ENCODE measurements around the gene FGF21. TPM values are rescaled to one million over a fixed set of nuclear protein-coding genes. Genes with fewer than 3 reads are reported as not detected.

The FGF21 gene
- total and polyA plus RNA-seq, 10 of the 15 experiments (the other 5 are each of a cell fraction or from before 2014, with no cell fraction given): not detected

DNA sequence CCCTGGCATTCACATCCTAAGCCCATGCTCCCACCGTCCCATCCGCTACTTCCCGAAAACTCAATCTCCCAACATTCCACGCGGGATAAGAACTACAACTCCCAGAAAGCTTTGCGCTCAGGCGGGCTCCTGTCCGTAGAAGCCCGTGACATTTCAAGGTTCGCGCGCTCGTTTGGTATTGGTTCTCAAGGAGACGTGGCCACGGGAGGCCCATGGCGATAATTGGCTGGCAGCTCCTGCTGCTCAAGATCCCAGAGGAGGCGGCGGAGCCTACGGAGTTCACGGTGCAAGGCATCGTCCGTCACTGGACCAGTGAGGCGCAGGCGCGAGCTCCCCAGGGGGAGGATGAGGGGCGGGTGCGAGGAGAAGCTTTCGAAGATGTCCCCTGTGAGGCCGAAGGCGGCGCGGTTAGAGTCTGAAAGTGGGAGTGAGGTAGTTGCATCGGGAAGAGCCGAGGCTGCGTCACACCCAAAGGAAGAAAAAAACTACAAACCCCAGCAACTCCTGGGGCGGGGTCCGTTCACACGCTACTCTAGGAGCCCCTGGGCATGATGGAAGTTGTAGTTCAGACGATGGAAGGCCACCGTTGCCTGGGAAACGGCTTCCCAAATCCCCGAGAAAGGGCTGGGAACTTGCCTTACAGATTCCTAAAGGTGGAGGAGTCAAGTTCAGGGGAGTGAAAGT lies 34.6 kb upstream of the FGF21 start:
- SMC1A ChIA-PET (ENCODE audit: uncharacterized antibody, unreplicated experiment): interaction anchor here (0.8 to 1.3 kb wide), 4 partner anchors 18 to 273 kb away, joined by 3 to 4 read pairs (median 3); partner anchors contain the start of gene RUVBL2
- intact Hi-C loops (cut with micrococcal nuclease; ENCODE audit: unreplicated experiment): no loop called here
- no peak for TF ChIP-seq TCF7 (IDR thresholded peaks at IDR 0.05; ENCODE audit: borderline replicate concordance)
- 0 out of 2 replicates have a peak, but pooled peaks have one; percentile 48 for TF ChIP-seq RB1 (IDR thresholded peaks at IDR 0.05; ENCODE audit: borderline replicate concordance)
- peak; percentile 73 for TF ChIP-seq RAD51 (IDR thresholded peaks at IDR 0.05)
- TF ChIP-seq TCF3 (IDR thresholded peaks at IDR 0.05; ENCODE audit: borderline replicate concordance, insufficient read depth, low read depth, low read length): no peak
- TF ChIP-seq, protein P1, sequence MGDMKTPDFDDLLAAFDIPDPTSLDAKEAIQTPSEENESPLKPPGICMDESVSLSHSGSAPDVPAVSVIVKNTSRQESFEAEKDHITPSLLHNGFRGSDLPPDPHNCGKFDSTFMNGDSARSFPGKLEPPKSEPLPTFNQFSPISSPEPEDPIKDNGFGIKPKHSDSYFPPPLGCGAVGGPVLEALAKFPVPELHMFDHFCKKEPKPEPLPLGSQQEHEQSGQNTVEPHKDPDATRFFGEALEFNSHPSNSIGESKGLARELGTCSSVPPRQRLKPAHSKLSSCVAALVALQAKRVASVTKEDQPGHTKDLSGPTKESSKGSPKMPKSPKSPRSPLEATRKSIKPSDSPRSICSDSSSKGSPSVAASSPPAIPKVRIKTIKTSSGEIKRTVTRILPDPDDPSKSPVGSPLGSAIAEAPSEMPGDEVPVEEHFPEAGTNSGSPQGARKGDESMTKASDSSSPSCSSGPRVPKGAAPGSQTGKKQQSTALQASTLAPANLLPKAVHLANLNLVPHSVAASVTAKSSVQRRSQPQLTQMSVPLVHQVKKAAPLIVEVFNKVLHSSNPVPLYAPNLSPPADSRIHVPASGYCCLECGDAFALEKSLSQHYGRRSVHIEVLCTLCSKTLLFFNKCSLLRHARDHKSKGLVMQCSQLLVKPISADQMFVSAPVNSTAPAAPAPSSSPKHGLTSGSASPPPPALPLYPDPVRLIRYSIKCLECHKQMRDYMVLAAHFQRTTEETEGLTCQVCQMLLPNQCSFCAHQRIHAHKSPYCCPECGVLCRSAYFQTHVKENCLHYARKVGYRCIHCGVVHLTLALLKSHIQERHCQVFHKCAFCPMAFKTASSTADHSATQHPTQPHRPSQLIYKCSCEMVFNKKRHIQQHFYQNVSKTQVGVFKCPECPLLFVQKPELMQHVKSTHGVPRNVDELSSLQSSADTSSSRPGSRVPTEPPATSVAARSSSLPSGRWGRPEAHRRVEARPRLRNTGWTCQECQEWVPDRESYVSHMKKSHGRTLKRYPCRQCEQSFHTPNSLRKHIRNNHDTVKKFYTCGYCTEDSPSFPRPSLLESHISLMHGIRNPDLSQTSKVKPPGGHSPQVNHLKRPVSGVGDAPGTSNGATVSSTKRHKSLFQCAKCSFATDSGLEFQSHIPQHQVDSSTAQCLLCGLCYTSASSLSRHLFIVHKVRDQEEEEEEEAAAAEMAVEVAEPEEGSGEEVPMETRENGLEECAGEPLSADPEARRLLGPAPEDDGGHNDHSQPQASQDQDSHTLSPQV (IDR thresholded peaks at IDR 0.05): no peak
- TF ChIP-seq BRCA1 (IDR thresholded peaks at IDR 0.05; ENCODE audit: low read depth, low read length): no peak
- TF ChIP-seq NFIC (IDR thresholded peaks at IDR 0.05; ENCODE audit: low read depth, low read length): no peak
- TF ChIP-seq SREBF2 (IDR thresholded peaks at IDR 0.05; ENCODE audit: low read length): no peak; the same call in 1 of the 2 replicates
- TF ChIP-seq, protein P2, sequence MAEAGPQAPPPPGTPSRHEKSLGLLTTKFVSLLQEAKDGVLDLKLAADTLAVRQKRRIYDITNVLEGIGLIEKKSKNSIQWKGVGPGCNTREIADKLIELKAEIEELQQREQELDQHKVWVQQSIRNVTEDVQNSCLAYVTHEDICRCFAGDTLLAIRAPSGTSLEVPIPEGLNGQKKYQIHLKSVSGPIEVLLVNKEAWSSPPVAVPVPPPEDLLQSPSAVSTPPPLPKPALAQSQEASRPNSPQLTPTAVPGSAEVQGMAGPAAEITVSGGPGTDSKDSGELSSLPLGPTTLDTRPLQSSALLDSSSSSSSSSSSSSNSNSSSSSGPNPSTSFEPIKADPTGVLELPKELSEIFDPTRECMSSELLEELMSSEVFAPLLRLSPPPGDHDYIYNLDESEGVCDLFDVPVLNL (IDR thresholded peaks at IDR 0.05; ENCODE audit: low read depth, low read length): peak; percentile 100
- TF ChIP-seq SIX5 (IDR thresholded peaks at IDR 0.05; ENCODE audit: low read depth, low read length, severe bottlenecking): peak; percentile 99
- TF ChIP-seq, protein P3, sequence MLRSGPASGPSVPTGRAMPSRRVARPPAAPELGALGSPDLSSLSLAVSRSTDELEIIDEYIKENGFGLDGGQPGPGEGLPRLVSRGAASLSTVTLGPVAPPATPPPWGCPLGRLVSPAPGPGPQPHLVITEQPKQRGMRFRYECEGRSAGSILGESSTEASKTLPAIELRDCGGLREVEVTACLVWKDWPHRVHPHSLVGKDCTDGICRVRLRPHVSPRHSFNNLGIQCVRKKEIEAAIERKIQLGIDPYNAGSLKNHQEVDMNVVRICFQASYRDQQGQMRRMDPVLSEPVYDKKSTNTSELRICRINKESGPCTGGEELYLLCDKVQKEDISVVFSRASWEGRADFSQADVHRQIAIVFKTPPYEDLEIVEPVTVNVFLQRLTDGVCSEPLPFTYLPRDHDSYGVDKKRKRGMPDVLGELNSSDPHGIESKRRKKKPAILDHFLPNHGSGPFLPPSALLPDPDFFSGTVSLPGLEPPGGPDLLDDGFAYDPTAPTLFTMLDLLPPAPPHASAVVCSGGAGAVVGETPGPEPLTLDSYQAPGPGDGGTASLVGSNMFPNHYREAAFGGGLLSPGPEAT (IDR thresholded peaks at IDR 0.05; ENCODE audit: low read depth): peak; percentile 24; the same call in 1 of the 2 replicates
- TF ChIP-seq SUPT20H (IDR thresholded peaks at IDR 0.05; ENCODE audit: borderline replicate concordance, control insufficient read depth, low read depth, low read length): no peak
- no peak for TF ChIP-seq NR2F1 (conservative IDR thresholded peaks at IDR 0.05)
- TF ChIP-seq, protein P4, sequence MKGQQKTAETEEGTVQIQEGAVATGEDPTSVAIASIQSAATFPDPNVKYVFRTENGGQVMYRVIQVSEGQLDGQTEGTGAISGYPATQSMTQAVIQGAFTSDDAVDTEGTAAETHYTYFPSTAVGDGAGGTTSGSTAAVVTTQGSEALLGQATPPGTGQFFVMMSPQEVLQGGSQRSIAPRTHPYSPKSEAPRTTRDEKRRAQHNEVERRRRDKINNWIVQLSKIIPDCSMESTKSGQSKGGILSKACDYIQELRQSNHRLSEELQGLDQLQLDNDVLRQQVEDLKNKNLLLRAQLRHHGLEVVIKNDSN (IDR thresholded peaks at IDR 0.05; ENCODE audit: borderline replicate concordance, extremely low read length, insufficient read depth, low read depth, low read length): peak; percentile 43

More for the DNA sequence above, 34.6 kb upstream of the FGF21 start:
- ChIA-PET RAD21 (ENCODE audit: unreplicated experiment) (interaction anchor here (1.0 kb wide), 1 partner anchor 75 kb away, joined by 10 read pairs; the partner anchor contains the start of gene CA11), POLR2A (interaction anchor here (0.5 to 1.0 kb wide), 4 partner anchors 52 to 160 kb away, joined by 3 to 6 read pairs (median 4); no protein-coding TSS in a partner anchor), CTCF (interaction anchor here (0.7 to 2.7 kb wide), 4 partner anchors 40 to 273 kb away, joined by 3 to 11 read pairs (median 4); partner anchors contain the start of genes CA11 and RUVBL2)
- peak overlapping the region; percentile 55; the same call in 1 of the 2 replicates for H3K9ac ChIP-seq (ENCODE audit: control insufficient read depth, insufficient read depth, low read length)
- H2AFZ ChIP-seq (ENCODE audit: control insufficient read depth, low read depth, low read length): peak overlapping the region; percentile 98
- no peaks in the 10 kb centered on the region for H3K9me3 ChIP-seq (replicated peaks; ENCODE audit: control insufficient read depth, insufficient read depth, low read length)
- peak overlapping the region; percentile 75 for H3K27ac ChIP-seq (ENCODE audit: control insufficient read depth, insufficient read depth)
- in situ Hi-C loops (cut with MboI): no loop called here
- H3K36me3 ChIP-seq (ENCODE audit: control insufficient read depth in 2 of 2, insufficient read depth in 2 of 2, low read length in 1 of 2): no peaks in the 10 kb centered on the region
- DNase-seq (ENCODE audit: low read depth, low spot score) (peak; percentile 90), FAIRE-seq (peak; percentile 100), ATAC-seq (peak; percentile 99)
- peaks cover 4% of the 10 kb centered on the region for H3K4me1 ChIP-seq (ENCODE audit: control insufficient read depth, insufficient read depth, low read length)
- H3K4me2 ChIP-seq (ENCODE audit: control insufficient read depth, insufficient read depth): peak overlapping the region; percentile 86
- WGBS (ENCODE audit: insufficient coverage, insufficient replicate concordance, low lambda C conversion rate, missing lambda C conversion rate): under 1% methylated on average over 42 of the region's 42 CpGs
- BruUV-seq (replicated peaks): no TSS peak
- H3K79me2 ChIP-seq (ENCODE audit: control insufficient read depth, insufficient read depth, low read length): no peaks in the 10 kb centered on the region
- peak overlapping the region; percentile 59 for H3K4me3 ChIP-seq
- no peaks in the 10 kb centered on the region for H3K27me3 ChIP-seq (replicated peaks in 1 of 2; ENCODE audit: control insufficient read depth in 2 of 2, insufficient read depth in 2 of 2, low read length in 1 of 2)
- H4K20me1 ChIP-seq (ENCODE audit: control insufficient read depth, insufficient read depth): no peaks in the 10 kb centered on the region

Data from GM12878 (cell line).